ENCODE data around the gene ADGB.

DNA sequence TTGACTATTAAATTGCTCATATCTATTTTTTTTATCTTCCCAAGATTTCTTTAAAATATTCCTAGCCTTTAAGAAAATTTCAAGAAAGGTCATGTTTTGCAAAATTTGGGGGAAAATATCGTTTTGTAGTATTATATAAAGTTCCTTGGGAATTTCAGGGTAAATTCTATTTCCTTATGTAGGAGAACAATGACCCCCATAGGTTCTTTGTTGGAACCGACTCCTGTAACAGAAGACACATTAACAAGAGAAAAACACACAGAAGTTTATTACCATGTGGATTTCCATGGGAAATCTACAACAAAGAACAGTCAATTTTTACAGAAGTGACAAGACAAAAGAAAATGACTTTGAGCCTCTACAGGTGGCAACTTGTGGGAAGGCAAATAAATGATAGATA lies 68.1 kb downstream of the ADGB start:
- TF ChIP-seq EZH2 (optimal IDR thresholded peaks at IDR 0.05; ENCODE audit: low read depth, low read length), result no peak
- TF ChIP-seq, protein P1, sequence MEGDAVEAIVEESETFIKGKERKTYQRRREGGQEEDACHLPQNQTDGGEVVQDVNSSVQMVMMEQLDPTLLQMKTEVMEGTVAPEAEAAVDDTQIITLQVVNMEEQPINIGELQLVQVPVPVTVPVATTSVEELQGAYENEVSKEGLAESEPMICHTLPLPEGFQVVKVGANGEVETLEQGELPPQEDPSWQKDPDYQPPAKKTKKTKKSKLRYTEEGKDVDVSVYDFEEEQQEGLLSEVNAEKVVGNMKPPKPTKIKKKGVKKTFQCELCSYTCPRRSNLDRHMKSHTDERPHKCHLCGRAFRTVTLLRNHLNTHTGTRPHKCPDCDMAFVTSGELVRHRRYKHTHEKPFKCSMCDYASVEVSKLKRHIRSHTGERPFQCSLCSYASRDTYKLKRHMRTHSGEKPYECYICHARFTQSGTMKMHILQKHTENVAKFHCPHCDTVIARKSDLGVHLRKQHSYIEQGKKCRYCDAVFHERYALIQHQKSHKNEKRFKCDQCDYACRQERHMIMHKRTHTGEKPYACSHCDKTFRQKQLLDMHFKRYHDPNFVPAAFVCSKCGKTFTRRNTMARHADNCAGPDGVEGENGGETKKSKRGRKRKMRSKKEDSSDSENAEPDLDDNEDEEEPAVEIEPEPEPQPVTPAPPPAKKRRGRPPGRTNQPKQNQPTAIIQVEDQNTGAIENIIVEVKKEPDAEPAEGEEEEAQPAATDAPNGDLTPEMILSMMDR (IDR thresholded peaks at IDR 0.05; ENCODE audit: low read length), result no peak
- TF ChIP-seq EZH2phosphoT487 (IDR thresholded peaks at IDR 0.05; ENCODE audit: low read length), result no peak

Measured in MM.1S (cell line).